ENCODE measurements around the gene MYO3A.

DNA sequence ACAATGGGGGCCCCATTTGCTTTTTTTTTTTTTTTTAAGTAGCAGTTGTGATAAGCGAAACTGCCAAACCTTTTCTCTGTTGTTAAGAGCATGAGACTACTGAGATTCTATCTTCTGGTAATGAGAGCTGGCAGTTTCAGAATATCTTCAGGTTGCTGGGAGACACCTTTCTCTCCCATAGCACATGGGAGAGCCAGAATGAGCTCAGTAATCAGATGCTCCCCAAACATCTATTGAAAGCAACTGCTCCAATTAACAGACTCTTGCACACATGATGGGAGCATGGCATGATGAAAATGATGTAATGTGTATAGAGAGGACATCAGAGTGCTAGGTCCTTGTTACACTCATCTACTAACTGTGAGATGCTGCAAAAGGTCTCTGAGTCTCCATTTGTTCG lies 18.8 kb downstream of the MYO3A start:
- TF ChIP-seq CTCF (IDR thresholded peaks at IDR 0.05; ENCODE audit: low read depth, low read length, poor library complexity, severe bottlenecking) = no peak
- no peak for TF ChIP-seq EZH2phosphoT487 (IDR thresholded peaks at IDR 0.05; ENCODE audit: borderline replicate concordance, low read length)
